ENCODE results near the gene SGK2.
"Not testable (repeated sequence)": the region's sequence is repeated elsewhere in the genome, so short reads cannot be mapped to it uniquely, and the experiment has no call there.

SGK2 gene

GRCh38 chr20:43605715-43606114 is 46.9 kb downstream of the SGK2 start:
- no peak for DNase-seq

- DNase-seq = not testable (repeated sequence)
Observed at GRCh38 chr20:43607278-43607677, 48.5 kb downstream of the SGK2 start.

GRCh38 chr20:43631598-43631997 is 72.8 kb downstream of the SGK2 start:
- DNase-seq = no peak
